Stimulated activated CD8-positive, alpha-beta memory T cell treated with anti-CD3 and anti-CD28 coated beads, Interleukin-2, amount 100 ng/mL, for 1 hour (primary cell): ENCODE data around the gene ANKRD12.
A peak's percentile ranks its signal among the peaks of the same experiment; 100 is the strongest.

Source experiments
- DNase-seq, 2 donors: peaks; one replicate each; pipeline ENCODE4 v3.0.0-alpha.2; 2020; ENCODE audit warnings: low read depth in 2 of 2

Gene ANKRD12

DNA sequence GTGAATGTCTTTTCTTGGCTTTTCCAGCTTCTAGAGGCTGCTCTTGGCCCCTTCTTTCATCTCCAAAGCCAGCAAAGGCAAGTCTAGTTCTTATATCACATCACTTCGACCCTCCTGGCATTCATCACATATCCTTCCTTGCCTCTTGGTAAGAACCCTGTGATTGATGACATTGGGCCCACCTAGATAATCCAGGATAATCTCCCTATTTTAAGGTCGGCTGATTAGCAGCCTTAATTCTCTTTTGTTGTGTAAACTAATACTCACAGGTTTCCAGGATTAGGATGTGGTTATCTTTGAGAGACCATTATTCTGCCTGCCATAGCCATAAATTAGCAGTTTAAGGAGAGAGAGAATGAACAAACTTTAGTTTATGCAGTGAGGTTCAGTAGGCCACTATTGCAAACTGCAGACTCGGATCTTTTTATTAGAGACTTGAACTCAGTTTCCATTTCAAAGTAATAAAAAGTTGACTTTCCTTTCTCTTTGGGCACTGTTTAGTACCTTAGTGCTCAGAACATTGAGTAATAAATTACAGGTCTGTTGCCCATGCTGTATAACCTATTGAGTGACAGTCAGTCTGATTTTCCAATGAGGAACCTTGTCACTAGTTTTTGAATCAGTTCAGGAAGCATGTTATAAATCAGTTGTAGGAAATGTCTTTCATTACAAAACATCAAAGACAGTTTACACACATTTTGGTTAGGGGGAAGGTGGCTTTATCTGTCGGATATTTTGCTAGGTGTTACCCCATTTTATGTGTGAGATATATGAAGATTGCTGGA is 29.6 kb upstream of the ANKRD12 start:
- DNase-seq, result no peak

DNA sequence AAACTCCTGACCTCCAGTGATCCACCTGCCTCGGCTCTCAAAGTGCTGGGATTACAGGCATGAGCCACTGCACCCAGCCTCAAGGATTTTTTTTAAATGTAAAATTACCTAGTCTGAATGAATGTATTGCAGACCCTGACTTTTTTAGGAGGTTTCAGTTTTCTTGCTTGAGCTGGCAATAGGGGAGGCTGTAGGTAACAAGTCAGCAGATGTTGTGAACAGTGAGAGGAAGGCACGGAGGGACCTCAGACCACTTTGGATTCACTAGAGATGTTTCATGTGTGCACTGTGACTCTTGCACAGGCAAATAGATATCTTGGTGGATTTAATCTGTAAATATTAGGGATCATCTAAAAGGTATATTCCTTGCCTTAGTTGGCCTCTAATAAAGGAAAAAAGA is 27.7 kb upstream of the ANKRD12 start:
- DNase-seq, result no peak

DNA sequence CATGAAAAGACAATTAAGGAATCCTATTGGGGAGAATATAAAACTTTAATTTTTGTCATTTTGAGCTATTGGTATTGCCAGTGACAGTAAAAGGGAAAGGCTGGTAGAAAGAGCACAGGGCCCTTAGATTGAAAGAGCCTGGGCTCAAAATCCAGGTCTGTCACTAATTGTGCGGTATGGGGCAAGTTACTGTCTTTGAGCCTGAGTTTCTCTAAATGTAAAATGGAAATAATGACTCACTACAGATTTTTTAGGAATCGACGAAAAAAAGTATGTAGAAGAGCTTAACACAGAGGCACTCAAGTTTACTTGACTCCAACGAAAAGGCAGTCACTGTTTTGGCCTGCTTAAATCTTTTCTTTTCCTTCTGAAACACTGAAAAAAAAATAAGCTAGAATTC is 27.1 kb upstream of the ANKRD12 start:
- DNase-seq, result no peak

DNA sequence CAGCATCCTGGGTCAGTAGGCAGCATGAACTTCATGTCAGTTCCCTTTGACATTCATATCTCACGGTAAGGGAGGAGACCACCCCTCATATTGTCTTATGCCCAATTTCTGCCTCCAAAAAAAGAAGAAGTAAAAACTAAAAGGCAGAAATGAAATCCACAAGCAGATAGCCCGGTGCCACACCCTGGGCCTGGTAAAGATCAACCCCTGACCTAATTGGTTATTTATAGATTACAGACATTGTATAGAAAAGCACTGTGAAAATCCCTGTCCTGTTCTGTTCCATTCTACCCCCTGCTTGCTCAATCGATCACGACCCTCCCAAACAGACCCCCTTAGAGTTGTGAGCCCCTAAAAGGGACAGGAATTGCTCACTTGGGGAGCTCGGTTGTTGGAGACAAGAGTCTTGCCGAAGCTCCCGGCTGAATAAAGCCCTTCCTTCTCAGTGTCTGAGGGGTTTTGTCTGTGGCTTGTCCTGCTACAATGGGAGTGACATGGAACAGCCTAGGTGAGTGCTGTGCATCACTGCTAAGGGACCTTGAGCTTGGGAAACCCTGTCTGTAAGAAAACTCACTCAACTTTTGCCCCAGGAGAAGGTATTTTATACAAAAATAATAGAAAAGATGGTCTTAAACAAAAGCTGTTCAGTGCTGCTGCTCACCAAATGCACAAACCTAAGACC is 23.0 kb upstream of the ANKRD12 start:
- no peak for DNase-seq

DNA sequence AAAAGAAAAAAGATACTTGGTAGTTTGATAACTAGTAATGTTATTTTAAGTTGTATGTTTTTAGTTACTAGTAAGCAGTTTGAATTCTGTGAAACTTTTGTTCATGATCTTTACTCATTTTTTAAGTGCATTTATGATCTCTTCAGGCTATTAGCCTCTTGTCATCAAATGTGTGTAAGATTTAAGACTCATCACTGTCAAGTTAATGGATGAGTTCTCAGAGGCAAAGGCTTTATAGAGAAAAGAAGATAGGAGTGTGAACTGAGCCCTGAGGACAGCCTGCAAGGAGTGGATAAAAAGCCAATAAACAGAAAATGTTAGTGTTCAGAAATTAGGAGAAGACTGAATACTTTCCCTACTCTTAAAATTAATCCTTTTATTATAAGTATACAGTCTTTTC is 20.6 kb upstream of the ANKRD12 start:
- DNase-seq, result no peak

DNA sequence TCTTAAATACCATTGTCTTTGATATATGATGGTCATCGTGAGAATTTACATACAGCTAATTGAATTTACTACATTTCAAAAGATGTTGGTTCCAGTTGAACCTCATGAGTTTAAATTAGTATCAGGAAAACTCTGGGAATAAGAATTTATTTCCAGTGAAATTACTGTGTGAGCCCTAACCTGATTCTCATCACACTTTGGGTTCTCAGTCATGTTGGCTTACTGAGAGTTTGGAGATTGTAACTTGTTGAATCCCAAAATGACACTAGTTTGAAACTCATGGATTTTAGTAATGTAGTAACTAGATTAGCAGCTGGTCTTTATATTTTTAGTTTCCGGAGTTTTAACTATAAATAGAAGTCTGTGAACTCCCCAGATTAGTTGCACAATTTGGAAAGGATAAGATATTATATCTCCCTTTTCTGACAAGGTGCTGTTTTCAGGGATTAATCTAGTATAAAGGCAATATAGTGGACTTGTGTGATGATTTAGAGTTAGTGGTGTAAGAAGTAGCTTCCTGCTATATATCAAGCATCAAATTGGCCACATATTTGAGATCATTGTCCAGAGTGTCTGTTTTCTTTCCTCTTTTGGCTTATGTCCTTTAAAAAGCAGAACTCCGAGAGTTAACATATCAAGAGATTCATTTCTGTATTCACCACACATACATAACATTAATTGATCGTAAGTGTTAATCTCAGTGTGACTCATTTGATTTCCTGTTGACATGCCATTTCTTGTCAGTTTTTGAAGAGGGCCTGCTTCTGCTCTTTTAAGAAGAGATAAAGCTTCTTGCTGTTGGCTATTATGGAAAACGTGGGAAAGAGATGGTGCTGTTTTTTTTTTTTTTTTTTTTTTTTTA is 18.4 kb upstream of the ANKRD12 start:
- DNase-seq, result no peak

DNA sequence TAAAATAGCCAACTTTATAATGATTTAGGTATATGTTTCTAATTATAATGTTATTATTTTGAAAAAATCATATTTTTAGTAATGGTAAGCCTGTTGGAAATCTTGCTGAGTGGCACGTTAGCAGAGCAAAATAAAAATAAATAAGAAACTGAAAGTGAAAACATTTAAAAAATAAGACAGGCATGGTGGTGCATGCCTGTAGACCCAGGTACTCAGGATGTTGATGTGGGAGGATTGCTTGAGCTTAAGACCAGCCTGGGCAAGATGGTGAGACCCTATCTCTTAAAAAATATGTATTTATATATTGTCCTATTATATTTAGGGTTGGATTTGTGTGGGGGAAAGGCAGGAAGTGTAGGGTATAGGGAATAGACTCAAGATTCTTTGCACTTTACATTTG is 15.8 kb upstream of the ANKRD12 start:
- DNase-seq, result no peak

DNA sequence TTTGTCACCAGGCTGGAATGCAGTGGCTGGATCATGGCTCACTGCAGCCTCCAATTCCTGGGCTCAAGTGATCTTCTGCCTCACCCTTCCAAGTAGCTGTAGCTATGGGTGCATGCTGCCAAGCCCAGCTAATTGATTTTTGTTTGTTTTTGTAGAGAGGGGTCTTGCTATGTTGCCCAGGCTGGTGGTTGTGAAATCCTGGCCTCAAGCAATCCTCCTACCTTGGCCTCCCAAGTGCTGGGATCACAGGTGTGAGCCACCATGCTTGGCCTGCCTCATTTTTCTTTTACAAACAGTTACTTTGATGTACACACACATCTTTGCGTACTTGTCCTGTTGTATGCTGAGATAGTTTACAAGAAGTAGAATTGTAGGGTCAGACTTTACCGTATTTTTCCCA is 13.1 kb upstream of the ANKRD12 start:
- DNase-seq, result no peak

DNA sequence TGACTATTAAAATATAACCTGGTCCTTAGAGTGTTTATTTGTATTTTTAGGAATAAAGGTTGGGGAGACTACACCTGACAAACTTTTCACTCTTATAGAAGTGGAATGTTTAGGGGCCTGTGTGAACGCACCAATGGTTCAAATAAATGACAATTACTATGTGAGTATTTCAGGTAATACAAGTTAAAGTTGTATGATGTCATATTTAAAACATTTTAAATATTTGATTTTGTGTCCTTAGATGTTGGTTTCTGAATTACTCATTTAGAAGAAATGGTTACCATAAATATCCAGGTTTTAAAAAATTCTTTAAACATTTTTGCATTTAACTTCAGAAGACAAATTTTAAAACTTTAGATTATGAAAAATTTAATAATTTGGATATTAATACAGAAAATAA is 11.8 kb upstream of the ANKRD12 start:
- DNase-seq, result no peak

DNA sequence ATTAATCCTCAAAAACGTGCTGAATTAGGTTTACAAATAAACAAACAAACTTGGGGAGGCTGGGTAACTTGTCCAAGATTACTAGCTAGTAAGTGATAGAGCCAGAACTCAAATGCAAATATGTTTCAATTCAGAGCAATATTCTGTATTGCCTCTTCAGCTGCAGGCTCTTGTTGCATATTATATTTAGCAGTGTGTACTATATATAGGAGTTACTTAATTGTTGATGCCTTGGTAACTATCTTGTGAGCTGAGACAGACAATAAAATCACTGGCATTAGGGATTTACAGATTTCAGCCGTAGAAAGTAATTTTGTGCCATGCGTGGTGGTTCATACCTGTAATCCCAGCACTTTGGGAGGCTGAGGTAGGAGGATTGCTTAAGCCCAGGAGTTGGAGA is 10.2 kb upstream of the ANKRD12 start:
- no peak for DNase-seq

DNA sequence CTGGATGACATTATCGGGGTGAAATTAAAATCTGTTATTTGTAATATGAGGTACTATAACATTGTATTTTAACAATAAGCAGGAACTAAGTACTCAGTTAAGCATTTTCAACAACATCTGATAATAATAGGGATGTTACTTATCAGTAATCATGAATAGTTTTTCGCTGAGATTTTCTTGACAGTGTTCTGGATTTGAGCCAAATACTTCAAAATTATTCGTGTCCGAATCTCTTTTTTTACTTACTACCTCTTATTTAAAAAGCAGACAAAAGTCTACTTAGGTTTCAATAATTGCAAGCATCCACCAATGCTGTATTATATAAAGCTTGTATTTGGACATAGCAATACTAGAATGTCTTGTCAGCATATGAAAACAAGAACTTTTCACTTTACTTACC is 6.4 kb upstream of the ANKRD12 start:
- DNase-seq, result no peak

DNA sequence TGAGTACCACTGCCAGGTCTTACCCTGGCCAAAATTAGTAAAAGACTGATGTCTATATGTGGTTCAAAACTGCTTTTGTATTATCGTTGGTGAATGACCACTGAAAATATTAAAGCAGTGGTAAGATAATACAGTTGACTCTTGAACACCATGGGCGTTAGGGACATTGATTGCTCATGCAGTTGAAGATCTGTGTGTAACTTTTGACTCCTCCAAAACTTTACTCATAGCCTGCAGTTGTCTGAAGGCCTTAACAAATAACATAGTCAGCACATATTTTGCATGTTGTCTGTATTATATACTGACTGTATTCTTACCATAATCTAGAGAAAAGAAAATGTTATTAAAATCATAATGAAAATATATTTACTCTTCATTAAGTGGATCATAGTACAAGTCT is 5.8 kb upstream of the ANKRD12 start:
- DNase-seq, result no peak

DNA sequence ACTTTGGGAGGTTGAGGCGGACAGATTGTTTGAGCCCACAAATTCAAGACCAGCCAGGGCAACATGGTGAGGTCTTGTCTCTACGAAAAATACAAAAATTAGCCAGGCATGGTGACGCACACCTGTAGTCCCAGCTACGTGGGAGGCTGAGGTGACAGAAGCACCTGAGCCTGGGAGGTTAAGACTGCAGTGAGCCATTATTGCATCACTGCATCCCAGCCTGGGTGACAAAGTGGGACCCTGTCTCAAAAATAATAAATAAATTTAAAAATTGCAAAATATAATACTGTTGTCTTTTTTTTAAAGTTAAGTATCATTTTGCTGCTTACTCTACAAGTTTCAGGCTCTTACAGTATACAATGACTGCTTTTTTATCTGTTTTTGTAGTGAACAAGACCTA is 4.0 kb upstream of the ANKRD12 start:
- DNase-seq, result no peak

DNA sequence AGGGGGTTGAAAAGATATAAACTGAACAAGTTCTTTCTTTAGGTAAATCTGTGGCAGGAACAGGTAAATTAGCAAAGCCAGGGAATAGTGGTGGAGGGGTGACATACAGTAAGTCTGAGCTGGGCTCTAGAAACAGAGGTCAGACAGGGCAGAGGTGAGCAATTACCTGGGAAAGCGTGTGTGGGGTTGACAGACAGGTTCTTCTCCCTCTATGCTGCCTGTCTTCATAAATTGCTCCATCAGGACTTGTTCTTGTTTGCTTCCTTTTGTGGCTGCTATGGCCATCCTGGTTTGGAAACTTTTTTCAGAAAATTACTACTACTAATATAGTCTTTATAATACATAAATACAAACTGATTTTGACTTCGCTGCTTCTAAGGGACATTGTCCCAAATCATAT is 3.4 kb upstream of the ANKRD12 start:
- no peak for DNase-seq

DNA sequence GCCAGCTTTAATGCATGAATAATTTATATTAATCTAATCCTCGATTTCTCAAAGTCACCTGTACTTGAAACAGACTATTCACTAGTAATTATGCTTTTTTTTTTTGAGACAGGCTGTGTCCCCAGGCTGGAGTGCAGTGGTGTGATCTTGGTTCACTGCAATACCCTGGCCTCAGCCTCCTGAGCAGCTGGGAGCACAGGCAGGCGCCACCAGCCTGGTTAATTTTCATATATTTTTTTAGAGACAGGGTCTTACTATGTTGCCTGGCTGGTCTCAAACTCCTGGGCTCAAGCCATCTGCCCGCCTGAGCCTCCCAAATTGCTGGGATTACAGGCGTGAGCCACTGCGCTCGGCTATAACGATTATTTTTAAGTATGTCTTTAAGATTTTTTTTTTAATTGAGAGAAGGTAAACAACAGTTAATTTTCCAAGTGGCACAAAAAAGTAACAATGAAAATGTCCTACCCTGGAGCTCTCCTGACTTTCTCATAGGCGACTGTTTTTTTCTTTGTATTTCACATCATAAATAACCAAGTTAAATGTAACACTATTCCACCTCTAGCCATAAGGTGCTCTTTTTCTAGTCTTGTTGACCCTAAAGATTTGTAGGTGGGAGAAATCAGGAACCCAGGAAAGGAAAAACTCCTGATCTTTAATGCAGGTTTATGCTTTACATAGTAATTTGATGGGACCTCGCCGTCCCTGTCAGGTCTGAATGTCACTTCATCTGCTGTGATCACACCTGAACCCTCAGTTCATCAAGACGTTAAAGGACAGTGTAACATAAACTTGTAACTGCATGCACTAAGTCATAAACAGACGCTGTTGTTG is 1.3 kb upstream of the ANKRD12 start:
- no peak for DNase-seq

DNA sequence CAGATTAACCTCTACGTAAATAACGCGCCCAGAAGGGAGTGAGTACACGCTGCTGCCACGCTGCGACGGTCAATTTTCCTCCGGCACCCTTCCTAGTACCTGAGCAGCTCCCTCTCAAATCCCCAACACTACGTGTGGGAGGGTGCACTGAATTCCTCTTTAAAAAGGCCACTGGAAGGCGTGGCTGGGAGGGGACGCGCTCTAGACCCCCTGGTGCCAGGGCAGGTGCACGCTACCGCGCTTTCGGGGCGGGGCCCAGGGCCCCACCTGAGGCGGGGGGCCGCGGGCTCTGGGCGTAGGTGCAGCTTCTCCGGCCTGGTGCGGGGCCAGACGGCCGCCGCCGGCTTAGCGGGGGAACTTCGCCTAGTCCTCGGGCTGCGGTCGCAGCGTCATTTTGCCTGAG is 668 bp upstream of the ANKRD12 start:
- DNase-seq, result no peak

DNA sequence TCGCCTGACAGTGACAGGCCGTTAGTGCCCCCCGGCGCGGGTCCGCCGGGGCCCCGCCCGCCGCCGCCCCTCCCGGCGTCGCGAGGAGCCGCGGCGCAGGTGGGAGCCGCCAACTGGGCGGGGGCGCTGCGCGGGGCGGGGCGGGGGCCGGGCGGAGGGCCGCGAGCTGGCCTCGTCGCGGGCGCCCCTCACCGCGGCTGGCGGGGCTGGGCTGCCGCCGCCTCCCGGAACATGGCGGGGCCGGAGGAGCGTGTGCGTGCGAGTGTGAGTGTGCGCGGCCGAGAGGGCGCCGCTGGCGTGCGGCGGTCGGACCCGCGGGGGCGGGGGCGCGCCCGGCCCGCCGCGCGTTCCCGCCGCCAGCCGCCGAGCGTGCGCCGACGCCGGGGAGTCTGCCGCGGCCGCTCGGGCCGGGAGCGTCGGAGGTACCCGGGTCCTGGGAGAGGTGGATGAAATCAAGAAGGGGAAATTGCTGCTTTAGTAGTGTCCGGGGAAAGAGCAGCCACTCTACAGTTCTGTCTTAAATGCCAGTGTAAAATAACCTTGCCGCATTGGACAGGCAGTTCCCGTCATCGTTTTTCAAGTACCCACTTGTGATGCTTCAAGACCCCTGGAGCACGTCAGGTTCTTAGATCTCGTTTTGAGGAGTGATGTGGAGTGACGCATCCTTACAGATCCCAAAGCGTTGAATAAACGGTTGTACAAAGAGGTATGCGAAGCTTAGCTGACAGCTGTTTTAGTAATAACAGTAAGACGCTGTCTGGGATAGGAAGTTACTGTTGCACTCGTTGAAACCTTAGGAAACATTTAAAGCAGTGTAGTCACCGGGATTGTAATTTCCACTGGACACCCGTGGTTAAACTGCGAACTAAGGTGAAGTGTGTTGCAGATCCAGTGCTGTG is 836 bp downstream of the ANKRD12 start:
- peak; percentile 31 to 37 for DNase-seq

DNA sequence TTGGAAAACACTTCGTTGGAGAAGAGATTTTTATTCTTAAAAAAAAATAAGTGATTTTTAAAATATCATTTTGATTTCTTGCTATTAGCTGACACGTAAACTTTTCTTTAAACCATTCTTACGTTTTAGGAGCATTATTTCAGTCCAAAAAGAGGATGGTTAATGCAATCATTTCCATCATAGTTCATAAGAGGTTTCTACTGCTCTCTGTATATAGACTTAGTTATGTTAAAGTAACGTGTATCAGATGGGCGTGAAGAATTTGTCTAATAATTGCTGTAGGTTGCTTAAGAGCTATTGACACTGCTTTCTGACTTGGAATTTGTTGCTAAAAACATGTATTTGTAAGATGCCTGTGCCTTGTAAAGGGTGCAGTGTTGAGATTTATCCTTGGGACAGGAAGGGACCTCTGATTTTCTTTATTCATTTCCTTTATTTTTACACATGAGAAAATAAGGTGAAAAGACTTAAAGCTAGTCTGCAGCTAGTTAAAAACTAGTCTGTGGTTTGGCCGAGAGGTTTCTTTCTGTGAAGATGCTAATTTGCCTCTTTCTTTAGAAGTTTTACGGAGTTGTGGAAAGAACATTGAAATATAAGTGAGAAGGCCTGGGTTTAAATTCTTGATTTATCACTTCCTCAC is 2.9 kb downstream of the ANKRD12 start:
- DNase-seq, result no peak

DNA sequence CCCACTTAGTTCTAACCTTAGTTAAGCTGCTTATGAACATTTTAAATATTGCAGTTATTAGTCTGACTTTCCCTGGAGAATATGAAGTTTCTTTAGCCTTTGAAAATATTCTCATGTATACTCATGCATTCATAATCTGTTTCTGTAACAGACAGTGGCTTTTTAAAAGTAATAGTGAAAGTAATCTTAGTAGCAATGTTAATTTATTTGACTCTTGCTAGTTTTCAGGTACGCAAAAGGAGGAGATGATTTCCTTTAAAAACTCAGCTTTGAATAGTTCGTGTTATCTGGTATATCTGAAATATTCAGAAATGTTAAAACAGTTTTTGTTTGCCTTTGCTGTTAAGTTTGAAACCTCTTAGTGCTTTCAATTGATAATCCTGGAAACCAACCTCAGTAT is 3.8 kb downstream of the ANKRD12 start:
- DNase-seq, result no peak

DNA sequence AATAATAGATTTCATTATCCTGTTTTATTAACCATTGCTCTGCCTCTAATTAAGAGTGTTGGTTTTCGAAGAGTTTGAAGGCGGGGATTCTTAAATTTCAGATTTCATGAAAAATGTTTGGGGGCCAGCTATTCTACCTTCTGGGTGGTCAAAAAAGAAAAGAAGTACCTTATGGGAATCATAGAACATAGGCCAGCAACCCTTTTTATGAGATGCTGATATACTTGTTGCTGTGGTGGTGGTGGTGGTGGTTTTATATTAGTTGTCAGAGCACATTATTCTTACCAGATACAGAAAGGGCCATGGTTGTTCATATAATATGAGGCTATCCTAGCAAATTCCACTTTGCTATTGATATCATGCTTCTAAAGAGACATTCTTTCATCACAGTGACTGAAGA is 4.4 kb downstream of the ANKRD12 start:
- DNase-seq, result no peak
